ENCODE data around the gene ORMDL3.
"Not testable (repeated sequence)": the region's sequence is repeated elsewhere in the genome, so short reads cannot be mapped to it uniquely, and the experiment has no call there.

The ORMDL3 gene

DNA sequence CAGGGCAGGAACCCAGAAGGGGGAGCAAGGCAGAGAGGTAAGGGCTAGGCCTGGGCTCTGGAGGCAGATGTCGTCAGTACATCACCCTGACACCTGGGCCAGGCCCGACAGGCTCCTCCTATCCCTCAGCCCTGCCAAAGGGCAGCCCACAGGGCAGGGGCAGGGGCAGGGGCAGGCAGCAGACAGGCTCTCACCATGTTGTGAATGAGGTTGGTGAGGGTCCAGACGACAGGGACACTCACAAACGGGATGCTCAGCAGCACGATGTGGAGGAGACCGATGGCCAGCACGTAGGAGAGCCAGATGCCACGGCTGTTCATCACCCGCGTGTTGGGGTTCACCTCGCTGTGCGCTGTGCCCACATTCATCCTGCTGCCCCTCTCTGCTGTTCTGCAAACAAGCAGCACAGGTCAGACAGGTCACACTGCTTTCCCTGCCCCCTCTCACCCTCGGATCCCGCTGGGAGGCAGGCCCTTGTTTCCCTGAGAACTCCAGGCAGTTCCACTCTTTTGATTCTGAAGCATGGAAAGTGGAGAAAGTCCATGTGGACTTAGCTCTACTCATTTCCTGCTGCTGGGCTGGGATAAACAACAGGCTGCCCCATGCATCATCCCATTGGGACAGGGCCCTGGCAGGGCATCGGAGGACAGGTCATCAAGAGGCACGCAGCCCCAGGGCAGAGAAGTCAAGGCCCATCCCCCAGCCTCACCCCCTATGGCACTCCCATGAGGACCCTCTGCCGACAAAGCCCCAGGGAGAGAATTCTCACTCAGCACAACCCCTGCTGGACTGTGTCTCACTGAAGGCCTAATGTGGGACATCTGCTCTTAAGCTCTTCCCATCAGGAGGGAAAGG lies 3.3 kb downstream of the ORMDL3 start:
- no peak for DNase-seq

DNA sequence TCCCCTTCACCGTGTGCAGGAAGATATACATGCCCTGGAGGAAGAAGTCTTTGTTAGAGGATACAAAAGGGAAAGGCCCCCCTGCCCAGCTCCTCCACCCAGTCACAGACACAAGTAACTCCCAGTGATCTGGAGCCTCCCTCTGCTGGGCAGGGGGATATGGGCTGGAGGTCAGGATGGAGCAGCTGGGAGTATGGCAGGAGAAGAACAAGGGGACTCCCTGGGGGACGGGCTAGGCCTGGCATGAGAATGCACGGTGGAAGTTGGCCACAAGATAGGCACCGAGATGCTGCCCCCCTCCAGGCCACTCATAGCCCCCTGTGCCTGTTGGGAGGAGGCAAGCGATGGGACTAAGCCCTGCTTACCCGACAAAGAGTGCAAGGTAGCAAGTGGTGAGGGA lies 4.2 kb downstream of the ORMDL3 start:
- DNase-seq: no peak

DNA sequence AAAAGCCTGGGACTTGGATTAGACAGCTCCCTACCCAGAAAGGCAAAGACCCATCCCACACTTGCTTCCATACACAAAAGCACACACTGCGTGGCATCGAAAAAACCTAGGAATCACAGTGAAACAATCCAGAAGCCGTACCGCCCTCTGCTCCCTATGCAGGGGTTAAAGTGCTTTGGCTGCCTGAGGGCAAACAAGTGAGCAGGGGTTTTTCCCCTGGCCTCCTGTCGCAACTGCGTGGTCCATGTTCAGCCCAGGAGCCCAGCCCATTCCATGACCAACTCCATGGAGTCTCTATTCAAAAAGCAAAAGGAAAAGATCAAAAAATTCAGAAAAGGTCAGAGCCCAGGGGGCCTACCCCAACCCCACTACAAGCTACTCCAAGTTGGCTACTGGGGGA lies 5.4 kb downstream of the ORMDL3 start:
- no peak for DNase-seq

DNA sequence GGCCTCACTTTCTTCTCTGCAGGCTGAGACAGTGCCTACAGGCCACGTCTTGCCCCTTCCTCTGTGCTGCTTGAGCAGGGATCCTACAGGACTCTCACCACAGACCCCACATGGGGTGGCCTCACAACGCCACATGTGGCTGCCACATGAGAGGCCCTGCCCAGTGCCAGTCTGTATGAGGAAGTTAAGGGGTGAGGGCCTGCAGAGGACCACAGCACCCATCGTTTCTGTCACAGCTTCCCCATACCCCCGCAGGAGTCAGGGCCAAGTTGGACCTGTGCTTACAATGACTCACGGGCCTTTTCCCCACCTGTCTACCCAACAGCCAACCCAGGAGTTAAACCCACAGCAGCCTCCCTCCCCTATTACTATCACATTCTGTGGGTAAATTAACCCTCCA lies 6.1 kb downstream of the ORMDL3 start:
- no peak for DNase-seq

DNA sequence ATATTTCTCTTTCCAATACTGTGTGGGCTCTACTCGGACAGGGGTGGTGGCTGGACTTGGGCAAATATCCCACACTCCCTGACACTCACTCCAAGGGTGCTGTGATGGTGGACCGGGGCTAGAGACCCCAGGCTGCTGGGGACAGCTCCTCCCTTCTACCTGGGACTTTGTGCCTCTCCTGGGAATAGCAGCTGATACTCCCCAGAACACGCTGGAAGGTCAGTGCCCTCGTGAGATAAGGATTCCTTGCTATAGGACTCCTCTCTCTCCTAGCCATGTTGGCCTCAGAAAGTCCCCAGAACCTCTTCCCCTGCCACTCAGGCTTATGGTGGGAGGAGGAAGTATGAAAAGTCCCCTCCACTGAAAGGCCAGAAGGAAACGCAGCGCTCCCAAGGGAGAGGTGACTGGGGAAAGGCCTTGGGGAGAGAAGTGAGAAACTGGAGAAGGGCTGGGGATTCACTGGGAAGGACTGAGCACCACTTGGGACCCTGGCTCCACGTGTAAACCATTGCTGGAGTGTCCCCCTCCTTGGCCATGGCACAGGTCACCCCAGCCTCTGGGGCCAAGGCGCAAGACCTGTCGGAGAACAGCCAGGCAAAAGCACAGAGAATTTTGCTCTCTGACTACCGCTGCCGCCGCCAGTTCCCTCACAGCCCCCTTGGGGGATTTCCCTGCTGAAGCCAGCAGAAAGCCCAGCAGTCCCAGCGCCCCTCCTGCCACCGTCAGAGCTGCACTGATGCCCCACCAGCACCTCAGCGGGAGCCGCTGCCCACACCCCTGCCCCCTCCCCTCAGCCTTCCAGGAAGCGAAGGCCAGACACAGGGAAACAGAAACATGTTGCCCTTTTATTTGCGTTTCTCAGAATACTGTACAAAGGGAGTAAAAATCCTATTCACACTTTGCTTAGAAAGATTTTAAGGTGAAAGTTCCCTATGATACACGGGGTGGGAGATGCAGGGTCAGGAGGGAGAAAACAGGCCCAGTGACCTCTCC lies 6.9 kb downstream of the ORMDL3 start:
- no peak for DNase-seq

DNA sequence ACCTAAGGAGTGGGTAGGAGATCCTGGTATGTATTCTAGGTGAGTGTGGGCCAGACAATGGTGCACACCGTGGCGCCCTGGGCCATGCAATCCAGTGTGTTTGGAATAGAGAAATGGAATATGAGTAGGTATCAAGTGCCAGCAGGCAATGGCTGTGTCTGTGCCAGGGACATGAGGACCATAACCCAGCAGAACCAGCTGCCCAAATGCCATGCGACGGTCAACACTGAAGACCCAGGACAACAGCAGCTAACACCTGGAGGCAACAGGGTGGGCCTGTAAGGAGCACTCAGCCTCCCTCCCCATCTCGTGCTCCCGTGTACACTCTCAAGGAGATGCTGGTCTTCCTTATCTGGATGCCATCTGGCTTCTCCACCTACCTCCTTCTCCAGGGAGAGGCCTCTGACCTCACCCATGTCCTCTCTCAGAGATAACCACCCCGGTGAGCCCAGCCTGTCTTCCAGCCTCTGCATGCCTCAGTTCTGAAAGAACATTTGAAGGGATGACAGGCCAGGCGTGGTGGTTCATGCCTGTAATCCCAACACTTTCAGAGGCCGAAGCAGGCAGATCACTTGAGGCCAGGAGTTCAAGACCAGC lies 8.2 kb downstream of the ORMDL3 start:
- DNase-seq: no peak

DNA sequence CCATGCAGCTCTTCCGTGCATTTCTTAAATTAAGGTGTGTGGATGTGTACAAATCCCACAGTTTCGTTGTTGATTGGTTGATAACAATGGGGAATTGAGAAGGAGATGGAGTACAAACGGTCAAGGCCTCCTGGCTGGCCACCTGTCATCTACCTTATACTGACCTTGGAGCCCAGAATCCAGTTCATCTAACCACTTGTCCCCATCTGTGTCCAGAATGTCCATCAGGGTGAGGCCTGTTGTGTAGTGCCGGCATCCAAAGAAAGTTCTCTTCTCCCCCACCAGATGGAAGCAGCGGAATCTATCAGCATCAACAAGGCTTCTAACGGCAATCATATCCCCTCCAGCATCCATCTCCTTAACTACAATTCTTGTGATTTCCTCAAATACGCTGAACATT lies 10.5 kb downstream of the ORMDL3 start:
- no peak for DNase-seq

DNA sequence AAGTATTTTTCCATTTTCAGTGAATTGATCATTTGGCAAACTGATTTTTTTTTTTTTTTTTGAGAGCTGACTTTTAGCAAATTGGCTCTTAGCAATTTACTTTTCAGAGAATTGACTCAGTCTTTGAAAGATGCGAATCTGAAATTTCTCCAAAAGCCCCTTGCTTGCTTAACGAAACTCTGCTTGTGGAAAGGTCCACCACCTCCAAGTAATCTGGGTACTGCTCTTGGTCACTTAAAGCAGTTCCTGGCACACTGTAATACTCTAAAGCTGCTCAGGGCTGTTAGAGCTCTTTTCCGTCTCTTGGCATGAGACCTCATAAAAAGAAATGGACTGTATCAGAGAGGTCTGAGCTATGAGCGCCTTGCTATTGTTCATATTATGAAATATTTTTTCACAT lies 11.8 kb downstream of the ORMDL3 start:
- no peak for DNase-seq

DNA sequence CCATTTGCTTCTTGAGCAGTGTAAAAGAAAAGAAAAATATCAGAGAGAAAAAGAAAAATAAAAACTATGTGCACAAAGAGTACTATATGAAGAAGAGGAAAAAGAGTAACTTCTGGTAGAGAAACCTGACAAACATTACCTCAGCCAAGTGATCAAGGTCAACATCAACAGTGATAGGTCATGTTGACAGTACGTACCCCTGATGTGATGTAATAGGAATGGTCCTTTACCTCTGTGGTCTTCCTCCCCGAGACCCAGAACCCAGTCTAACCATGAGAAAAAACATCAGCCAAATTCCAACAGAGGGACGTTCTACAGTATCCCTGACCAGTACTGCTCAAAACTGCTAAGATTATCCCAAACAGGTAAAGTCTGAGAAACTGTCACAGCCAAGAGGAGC lies 13.4 kb downstream of the ORMDL3 start:
- DNase-seq: no peak

DNA sequence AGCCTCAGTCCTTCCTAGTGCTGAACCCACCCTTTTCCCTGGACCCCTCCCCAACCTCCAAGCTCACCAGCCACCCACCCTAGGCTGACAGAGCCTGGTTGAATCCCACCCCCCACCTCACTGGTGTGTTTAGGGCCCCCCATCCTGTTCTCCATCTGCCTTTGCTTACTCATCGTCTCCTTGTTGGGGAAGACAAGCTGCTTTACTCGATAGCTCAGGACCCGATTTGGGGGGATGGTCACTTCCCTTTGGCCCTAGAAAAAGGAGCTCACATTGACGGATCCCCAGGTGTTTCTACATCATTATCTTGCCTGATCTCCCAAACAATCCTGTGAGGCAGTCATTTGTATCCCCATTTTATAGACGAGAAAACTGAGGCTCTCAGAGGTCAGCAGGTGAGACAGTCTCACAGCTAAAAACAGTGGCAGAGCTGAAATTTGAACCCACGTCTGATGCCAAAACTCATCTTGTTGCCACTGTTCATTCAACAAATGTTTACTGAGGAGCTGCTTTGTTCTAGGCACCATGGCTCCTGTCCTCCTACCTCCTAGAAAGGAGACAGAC lies 18.5 kb downstream of the ORMDL3 start:
- DNase-seq: no peak

DNA sequence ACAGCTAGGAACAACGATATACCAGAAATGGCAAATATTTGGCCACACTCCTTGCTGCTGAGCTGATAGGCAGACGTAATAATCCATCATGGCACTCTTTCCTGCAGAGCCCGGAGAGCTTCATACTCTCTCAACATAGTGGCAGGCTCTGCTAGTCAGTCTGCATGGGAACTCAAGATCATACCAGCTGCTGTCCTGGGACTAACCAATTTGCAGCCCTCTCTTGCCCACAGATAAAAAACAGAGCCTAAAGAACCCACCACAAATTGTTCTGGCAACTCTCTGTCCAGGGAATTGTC lies 22.5 kb downstream of the ORMDL3 start:
- no peak for DNase-seq

DNA sequence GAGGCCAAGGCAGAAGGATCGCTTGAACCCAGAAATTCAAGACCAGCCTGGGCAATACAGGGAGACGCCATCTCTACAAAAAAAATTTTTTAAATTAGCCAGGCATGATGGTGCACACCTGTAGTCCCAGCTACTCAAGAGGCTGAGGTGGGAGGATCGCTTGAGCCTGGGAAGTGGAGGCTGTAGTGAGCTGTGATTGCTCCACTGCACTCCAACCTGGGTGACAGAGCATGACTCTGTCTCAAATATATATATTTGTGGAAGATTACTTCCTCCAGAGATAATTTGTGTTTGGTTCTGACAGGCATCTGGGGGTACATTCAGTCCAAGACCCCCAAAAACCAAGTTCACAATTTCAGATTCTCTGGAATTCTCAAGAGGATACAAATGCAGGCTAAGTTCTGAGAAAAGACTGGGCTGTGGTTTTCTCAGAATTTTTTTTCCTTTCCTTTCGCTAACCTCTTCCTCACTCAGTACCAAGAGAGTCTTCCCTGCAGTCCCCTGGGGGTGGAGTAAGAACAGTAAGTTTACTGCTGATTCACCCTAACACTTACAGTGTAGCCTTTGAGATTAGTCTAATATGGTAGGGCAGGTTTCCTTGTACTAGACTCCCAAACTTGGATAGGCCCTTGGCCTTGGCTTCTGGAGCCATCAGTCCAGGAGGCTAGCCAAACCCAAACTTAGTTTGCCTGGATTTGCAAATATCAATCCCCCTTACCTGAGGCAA lies 24.1 kb downstream of the ORMDL3 start:
- DNase-seq: no peak

DNA sequence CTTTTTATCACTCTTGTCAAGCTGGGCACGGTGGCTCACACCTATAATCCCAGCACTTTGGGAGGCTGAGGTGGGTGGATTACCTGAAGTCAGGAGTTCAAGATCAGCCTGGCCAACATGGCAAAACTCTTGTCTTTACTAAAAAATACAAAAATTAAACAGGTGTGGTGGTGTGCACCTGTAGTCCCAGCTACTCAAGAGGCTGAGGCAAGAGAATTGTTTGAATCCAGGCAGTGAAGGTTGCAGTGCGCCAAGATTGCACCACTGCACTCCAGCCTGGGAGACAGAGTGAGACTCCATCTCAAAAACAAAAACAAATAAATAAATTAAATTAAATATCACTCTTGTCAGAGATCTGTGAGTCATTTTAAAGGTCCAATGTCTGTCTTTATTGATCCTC lies 25.4 kb downstream of the ORMDL3 start:
- not testable (repeated sequence) for DNase-seq

DNA sequence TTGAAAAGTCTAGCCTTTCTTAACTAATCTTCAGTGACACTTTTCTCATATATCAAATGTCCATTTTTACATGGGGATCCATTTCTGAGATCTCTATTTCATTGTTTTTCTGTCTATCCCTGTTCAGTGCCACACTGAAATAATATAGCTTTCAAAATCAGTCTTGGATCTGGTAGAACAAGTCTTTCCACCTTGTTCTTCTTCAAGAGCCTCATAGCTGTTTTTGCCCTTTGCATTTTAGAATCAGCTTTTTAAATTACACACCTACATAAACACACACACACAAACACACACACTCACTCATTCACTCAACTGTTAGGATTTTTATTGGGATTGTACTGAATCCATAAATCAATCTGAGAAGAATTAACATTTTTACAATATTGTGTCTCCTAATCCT lies 28.2 kb downstream of the ORMDL3 start:
- no peak for DNase-seq

DNA sequence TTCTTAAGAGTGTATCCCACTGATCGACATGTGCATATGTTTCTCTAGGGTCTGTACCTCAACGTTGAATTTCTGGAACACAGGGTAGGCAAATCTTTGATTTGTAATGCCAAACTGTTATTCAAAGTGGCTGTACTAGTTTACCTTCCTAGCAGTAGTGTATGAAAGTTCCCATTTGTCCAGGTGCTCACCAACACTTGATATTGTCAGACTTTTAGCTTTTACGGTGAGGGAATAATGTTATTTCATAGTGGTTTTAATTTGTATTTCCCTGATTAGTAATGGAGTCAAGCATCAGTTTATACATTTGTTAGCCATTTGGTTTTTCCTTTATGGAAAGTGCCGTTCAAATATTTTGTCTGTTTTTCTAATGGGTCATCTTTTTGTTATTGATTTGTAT lies 29.3 kb downstream of the ORMDL3 start:
- no peak for DNase-seq

DNA sequence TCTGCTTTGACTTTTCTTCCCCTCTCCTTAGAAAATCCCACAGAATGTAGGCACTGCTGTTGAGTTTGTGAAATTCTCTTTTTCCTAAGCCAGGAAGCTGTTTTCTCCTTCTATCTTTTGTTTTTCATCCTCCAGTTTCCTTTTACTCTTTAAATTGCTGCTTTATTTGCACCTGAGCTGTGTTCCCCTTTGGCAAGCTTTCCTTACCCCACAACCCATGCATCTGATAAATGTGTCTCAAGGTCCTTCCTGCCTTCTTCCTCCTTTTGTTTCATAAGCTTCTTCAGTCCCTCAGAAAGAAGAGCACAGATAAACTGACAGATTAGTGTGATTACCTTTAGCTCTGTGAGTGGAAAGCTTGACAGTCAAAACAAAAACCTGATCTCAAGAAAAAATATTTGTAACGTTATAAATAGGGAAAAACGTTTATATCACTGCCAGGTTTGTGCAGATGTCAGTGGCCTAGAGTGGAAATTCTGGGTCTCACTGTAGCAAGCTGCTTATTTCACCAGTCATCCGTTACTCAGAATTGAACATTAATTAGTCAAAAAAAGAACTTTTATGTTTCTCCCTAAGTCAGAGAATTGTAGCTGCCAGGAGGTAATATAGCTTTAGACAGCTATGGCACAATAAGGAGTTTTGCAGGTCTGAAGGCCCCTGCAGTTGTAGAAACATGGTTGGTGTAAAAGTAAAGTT lies 32.6 kb downstream of the ORMDL3 start:
- no peak for DNase-seq

DNA sequence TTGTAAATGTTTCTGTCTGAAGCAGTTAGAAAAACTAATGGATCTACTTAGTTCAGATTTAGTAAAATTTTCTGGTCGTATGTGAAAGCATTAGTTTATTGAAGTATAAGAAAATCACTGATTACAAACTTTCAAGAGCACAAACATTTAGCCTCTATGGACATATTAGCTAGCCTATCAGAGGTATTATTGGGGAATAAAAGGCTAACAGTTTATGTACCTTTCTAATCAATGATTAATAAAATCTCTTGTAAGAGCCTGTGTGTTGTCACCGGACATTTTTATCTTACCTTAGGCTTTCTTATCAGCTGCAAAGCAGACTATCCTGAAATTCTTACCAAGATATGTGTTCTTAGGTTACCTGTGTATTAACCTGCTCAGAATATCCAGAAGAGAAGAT lies 38.2 kb downstream of the ORMDL3 start:
- no peak for DNase-seq

DNA sequence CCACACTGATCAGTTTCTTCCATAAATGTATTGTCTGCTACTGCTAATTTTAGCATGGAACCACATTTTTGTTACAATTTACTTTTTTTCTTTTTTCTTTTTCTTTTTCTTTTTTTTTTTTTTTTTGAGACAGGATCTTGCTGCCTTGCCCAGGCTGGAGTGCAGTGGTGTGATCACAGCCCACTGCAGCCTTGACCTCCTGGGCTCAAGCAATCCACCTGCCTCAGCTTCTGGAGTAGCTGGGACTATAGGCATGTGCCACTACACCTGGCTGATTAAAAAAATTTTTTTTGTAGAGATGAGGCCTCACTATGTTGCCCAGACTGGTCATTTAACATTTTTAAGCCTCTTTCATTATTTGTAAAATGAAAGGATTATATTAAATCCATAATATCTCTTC lies 40.3 kb downstream of the ORMDL3 start:
- no peak for DNase-seq

DNA sequence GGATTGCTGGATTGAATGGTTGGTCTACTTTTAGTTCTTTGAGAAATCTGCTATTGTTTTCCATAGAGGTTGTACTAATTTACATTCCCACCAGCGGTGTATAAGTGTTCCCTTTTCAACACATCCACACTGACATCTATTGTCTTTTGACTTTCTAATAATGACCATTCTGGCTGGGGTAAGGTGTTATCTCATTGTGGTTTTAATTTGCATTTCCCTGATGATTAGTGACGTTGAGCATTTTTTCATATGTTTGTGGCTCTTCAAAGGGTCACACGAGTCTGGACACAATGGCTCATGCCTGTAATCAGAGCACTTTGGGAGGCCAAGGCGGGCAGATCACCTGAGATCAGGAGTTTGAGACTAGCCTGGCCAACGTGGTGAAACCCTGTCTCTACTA lies 41.3 kb downstream of the ORMDL3 start:
- DNase-seq: not testable (repeated sequence)

DNA sequence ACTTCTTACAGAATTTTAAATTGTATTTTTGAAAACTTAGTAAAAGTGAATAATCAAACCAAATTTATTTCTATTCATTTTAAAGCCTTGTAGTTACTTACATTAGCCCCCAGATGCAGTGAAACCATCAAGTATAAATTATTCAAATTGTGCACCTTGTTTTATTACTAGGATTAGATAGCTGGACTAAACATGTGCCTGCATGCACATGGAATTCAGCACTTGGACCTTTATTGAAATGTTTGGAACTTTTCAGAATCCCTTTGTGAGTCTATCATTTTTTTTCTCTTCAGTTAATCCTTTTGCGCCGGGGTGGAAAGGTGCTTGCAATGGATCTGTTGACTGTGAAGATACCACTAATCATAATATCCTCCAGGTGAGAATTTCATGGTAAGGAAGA lies 54.6 kb downstream of the ORMDL3 start:
- DNase-seq: no peak

DNA sequence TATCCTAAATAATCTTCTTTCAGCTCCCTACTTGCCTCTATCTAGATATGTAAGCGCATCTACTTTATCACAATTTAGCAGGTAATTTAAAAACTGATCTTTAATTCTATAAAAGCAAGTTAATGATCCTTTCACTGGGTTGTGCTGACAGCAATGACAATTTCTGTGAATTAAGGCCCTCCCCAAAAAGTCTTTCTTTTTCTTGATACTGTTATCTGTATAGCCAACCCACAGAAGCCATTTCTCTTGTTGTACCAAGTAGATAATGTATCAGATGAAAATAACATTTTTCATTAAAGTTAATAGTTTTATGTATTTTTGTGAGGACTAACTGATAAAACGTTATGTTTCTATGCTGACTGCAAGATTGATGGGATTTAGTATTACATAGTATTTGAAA lies 55.6 kb downstream of the ORMDL3 start:
- no peak for DNase-seq

Data from NCI-H1436 treated with DMSO at 0.1 percent for 48 hours (cell line).